HG03103 (cell line): ENCODE data around the gene MUCL3.
A peak's percentile ranks its signal among the peaks of the same experiment; 100 is the strongest.
"Not testable (repeated sequence)": the region's sequence is repeated elsewhere in the genome, so short reads cannot be mapped to it uniquely, and the experiment has no call there.

Experiments used
- ATAC-seq: cut with Tn5 transposase; IDR thresholded peaks from one replicate; pipeline ENCODE4 v1.9.1; 2021; ENCODE audit warnings: low read depth; ENCODE audit not compliant: unreplicated experiment

MUCL3 gene

DNA sequence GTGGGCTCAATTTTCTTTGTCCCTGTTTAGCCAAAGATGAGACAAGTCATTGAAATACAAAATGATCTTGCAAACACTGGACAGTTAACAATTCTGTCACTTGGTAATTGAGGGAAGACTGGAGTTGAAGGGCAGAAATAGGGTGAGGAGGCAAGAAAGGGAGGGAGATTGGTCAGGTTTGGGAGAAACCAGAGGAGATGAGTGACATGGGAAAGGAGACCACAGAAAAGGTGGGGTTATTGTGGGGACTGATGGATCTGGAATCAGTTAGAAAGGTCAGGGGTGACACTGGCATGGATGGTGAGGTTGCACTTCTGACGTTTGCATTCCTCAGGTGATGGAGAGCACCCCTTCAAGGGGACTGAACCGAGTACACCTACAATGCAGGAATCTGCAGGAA, 32.1 kb upstream of the MUCL3 start:
- ATAC-seq, result no peak

DNA sequence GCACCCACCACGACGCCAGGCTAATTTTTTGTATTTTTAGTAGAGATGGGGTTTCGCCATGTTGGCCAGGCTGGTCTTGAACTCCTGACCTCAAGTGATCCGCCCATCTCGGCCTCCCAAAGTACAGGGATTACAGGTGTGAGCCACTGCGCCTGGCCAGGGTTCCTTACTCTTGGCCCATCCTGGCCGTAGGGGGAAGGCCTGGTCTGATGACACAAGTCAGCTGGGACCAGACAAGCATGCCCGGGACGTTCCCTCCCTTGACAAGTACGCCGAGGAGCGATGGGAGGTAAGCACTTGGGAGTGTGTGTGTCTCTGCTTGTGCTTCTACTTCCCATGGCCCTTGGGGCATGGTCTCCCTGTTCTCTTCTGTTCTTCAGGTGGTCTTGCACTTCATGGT, 30.3 kb upstream of the MUCL3 start:
- ATAC-seq, result not testable (repeated sequence)

DNA sequence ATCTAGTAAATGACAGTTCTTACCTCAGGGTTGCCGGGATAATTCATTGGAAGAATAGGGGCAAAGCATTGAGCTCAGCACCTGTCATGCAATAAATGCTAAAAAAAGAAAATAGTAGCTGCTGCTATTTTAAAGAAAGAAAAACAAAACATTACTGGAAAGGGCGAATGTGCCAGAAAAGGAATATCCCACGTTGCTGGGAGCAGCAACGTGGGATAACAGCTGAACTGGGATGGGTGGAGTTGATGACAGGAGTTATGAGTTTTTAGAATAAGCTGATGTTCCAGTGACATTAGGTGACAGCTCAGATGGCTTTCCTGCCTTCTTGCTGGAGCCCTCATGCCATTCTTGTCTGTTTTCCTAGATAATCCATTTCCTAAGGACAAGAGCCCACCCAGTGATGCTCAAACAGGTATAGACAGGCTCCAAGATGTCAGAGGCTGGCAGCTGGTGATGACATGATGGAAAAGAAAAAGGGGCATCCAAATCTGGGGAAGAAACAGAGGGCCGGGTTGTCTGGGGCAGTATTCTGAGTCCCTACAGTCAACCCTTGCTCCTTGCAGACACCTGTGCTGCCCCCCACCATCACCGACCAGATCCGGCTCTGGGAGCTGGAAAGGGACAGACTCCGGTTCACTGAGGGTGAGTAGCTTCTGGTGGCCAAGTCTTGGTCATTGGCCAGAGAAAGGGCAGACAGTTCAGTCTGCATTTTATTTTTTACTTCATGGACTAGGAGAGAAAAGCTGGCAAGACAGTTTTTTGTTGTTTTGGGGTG, 27.8 kb upstream of the MUCL3 start:
- no peak for ATAC-seq

DNA sequence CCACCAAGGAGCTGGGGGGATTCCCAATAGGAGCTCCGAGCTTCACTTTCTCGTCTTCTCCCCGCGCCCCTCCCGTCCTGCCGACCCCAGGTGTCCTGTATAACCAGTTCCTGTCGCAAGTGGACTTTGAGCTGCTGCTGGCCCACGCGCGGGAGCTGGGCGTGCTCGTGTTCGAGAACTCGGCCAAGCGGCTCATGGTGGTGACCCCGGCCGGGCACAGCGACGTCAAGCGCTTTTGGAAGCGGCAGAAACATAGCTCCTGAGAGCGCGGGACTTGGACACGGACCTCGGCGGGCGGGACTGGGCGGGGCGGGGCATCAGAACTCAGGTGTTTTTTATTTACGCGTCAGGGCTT, 27.1 kb upstream of the MUCL3 start:
- ATAC-seq, result no peak

DNA sequence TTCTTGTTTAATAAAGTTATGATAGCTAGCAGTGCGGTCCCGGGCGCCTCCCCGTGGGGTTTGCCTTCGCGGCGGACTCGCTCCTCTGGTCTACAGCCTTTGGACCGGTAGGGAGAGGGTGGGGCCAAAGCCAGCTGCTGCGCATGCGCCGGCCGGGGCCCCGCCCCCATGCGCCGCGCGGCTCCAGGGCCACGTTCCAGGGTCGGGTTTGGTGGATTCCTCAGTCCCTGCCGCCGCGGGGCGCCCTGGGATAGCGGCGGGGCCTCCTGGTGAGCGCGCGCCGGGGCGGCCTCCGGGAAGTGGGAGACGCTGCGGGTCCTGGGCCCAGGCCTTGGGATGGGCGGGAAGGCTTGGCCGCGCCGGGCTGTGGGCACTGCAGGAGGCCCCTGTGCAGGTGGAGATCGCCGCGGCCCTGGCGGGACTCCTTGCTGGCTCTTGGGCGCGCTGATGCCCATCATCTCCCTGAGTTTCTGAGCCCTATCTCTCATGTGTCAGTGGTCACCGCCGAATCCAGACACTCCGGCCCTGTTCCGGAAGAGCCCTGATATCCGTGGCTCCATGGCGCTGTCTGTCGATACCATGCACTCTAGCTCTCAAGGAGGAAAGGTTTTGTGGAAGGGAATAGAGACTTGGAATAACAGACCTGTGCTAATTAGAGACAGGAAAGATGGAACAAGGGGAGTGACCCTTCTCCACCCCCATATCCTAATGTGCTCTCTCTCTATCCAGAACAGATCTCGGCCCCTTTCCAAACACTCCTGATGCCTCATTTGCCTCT, 26.5 kb upstream of the MUCL3 start, which contains the start of gene VARS2:
TSS of gene VARS2 (plus strand) at position 163 of the 778 bp plus-strand sequence. CDS start at position 762, 599 bp downstream.
- peak; percentile 82 for ATAC-seq

DNA sequence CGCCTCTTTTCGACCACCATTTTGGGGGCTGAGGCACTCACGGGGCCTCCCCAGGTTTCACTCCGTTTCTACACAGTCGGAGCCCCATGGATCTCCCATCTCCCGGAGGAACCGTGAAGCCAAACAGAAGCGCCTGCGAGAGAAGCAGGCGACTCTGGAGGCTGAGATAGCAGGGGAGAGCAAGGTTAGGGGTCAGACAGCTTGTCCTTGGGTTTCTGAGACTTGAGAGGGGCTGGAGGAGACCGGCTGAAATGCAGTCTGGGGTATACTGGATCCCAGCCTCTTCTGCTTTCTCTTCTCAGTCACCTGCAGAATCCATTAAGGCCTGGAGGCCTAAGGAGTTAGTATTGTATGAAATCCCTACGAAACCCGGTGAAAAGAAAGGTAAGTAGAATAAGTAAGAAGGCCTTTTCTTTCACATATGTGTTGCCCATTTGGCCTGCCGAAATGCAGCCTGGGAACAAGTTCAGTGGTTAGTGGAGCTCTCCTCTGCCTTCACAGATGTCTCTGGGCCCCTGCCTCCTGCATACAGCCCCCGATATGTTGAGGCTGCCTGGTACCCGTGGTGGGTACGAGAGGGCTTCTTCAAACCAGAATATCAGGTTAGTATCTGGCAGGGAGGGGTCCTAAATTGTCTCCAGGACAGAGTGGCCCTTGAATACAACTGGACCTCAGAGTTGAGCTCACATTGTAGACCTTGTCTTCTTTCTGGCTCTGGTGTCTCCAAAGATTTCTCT, 25.8 kb upstream of the MUCL3 start:
- no peak for ATAC-seq

DNA sequence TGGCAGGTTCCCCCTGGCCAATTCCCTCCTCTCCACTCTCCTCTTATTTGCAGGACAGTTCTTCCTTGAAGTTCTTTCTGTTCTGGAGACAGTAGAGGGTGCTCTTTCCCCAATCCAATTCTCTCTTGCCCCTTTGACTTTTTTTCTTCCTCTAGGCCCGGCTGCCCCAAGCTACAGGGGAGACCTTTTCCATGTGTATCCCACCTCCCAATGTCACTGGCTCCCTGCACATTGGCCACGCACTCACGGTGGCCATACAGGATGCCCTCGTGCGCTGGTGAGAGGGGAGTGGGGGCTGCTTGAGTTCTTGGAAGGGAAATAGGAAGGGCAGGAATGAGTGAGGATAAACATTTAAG, 25.2 kb upstream of the MUCL3 start:
- no peak for ATAC-seq

DNA sequence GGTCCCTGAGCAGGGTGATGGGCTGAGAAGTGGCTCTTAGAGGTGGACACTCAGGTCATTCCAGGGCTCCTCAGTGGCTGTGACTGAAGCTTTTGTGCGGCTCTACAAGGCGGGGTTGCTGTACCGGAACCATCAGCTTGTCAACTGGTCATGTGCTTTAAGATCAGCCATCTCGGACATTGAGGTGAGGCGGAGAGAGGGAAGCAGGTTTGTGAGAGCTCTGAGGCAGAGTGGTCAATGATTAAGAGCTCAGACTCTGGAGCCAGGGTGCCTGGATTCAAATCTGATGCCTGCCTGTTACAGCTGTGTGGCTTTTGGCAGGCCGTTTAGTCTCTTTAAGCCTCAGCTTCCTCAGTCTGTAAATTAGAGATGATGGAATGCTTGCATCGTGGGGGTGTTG, 23.7 kb upstream of the MUCL3 start:
- no peak for ATAC-seq

DNA sequence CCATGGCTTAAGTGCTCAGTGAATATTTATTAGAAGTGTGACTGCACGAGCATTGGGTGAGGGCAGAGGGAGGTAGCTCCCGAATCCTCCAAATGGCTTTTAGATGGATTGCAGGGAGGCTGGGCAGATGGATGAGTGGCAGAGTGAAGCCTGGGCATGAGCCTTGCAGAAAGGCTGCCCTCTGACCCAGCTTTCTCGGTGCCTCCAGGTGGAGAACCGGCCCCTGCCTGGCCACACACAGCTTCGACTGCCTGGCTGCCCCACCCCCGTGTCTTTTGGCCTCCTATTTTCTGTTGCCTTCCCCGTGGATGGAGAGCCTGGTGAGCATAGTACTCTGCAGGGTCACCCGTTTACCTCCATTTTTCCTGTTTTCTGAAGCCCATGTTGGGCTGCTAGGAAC, 23.3 kb upstream of the MUCL3 start:
- ATAC-seq, result no peak

DNA sequence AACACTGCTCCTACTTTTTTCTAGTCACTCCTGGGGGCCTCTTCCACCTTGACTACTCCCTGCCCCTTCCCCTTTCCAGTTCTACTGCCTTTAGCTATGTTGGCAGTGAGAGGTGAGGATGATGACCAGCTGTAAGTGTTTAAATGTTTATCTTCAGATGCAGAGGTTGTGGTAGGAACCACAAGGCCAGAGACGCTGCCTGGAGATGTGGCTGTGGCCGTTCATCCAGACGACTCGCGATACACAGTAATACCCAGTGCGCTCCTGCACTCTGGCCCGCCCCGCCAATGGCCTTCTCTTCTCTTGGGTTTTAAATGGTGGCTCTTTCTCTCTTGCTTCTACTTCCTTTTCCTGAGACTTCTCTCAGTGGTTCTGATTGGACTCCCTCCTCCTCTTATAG, 22.1 kb upstream of the MUCL3 start:
- ATAC-seq, result no peak

DNA sequence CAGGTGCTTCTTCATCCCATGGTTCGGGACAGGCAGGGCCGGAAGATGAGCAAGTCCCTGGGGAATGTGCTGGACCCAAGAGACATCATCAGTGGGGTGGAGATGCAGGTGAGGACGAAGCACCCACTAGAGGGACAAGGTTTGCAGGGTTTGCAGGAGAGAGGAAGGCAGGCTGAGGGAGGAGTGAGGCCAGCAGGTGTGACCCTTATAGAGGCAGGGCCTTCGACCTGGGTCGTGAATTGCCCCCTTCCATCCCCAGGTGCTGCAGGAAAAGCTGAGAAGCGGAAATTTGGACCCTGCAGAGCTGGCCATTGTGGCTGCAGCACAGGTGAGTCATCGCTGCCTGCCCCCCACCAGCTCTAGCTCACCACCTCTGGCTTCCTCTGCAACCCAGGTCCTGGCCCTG, 18.3 kb upstream of the MUCL3 start:
- ATAC-seq, result no peak

DNA sequence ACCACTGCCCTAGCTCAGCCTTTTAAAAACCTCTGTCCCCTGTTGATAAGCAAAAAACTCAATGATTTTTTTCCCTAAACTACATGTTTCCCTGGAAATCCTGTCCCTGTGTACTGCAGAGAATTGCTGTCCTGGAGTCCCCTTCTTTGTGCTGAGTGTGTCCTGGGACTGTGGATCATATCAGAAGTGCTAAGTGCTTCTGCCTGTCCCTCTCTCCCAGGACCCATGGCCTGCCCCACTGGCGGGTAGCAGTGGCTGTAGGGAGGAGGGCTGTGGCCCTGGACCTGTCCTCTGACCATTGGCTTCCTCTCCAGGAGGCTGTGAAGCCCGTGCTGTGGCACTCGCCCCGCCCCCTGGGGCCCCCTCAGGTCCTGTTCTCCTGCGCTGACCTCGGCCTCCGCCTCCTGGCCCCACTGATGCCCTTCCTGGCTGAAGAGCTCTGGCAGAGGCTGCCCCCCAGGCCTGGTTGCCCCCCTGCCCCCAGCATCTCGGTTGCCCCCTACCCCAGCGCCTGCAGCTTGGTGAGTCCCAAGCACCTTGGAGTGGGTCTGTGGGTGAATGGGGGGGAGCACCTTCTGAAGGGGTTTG, 16.6 kb upstream of the MUCL3 start:
- not testable (repeated sequence) for ATAC-seq

DNA sequence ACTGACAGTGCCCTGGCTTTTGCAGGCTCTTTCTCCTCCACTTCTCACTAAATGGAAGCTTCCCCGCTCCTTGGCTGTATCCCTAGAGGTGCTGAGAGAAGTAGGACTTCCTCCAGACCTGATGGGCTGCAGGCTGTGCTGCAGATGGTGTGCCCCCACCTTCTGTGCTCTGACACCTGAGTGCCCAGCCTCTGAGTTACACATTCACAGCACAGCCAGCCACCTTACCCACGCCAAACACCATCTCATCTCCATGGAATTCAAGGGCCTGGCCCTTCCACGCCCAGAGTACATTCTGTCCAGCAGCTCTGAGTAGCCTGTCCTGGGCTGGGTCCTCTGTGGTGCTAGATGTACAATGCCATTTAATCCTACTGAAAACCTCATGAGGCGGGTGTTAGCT, 14.1 kb upstream of the MUCL3 start:
- no peak for ATAC-seq

DNA sequence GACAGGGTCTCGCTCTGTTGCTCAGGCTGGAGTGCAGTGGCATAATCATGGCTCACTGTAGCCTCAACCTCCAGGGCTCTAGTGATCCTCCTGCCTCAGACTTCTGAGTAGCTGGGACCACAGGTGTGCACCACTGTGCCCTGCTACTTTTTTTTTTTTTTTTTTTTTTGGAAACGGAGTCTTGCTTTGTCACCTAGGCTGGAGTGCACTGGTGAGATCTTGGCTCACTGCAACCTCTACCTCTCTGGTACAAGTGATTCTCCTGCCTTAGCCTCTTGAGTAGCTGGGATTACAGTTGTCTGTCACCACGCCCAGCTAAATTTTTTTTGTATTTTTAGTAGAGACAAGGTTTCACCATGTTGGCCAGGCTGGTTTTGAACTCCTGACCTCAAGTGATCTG, 13.7 kb upstream of the MUCL3 start:
- ATAC-seq, result not testable (repeated sequence)

DNA sequence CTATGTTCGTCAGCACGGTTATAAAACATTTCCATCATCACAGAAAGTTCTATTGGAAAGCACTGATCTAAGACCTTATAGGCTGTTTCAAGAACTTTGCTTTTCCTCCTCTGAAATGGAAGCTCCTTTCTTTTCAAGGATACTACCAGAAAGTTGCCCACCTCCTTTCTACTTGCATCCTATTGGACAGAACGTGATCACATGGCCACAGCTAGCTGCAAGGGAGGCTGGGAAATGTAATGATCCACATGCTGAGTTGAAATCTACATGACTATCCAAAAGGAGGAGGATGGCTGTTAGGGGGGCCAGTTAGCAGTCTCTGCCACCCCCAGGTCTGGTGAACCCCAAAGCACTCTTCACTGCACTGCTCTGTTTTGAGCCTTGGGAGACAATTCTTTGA, 12.1 kb upstream of the MUCL3 start:
- no peak for ATAC-seq

DNA sequence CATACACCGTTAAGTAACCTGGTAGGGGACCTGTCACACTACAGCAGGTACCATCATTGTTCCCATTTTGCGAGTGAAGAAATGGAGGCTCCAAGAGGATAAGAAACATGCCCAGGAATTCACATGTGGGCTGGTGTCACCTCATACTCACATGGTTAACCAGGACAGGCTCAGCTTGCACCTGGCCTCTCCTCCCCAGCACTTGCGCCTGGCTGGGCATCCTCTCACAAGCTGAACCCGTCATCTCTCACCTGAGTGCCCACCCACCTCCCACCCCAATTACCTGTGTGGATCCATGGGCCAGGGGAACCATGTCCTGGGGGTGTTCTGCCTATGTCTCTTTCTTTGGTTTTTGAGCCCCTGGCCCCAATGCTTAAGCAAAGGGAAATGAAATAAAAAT, 10.3 kb upstream of the MUCL3 start:
- no peak for ATAC-seq

DNA sequence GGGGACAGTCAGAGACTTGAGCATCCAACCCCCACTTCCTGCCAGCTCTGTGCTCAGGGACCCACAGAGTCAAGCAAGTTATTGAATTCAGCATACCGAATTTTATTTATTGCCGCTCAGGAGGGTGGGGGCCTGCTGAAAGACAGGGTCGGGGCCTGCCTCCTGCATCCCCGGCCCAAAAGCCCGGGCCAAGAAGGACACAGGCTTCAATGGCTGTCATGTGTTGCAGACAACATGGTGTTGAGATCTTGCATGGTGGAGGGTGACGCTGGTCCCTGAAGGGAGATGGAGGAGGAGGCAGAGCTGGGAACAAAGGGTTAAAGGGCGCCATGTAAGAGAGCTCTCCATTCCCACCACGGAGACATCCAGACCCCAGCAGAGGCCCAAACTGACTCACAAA, 9.5 kb upstream of the MUCL3 start:
- no peak for ATAC-seq

DNA sequence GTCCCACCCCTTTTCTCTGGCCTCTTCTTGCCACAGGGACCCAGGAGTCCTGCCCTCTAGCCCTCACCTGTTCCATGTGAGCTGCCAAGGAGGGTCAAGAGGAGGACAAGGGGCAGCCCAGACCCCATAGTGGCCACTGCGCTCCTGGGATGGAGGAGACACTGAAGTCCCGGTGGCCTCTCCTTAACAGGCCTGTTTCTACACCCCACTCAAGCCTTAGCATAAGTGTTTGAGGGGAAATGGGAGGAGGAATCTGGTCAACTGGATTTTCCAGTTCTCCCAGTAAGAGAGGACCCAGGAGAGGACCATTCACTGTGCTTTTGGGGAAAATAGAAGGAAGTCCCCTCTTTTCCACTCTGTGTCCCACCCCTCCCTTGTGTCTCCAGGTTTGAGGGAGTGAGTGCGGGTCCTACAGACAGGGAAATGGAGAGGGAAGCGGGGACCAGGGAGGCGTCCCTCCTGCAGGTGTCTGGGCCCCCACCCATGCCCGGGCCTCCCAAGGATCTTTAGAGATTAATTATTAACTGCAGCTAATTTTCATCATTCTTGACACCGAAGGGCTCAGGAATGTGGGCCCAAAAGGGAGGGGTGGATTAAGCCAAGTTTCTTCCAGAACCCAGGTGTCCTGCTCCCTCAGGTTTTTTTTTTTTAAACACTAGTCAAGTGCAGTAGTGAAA, 8.7 kb upstream of the MUCL3 start, which contains the start of gene SFTA2:
TSS of gene SFTA2 (minus strand) at position 202 of the 677 bp plus-strand sequence. CDS start at position 128, 74 bp downstream.
- ATAC-seq, result no peak

DNA sequence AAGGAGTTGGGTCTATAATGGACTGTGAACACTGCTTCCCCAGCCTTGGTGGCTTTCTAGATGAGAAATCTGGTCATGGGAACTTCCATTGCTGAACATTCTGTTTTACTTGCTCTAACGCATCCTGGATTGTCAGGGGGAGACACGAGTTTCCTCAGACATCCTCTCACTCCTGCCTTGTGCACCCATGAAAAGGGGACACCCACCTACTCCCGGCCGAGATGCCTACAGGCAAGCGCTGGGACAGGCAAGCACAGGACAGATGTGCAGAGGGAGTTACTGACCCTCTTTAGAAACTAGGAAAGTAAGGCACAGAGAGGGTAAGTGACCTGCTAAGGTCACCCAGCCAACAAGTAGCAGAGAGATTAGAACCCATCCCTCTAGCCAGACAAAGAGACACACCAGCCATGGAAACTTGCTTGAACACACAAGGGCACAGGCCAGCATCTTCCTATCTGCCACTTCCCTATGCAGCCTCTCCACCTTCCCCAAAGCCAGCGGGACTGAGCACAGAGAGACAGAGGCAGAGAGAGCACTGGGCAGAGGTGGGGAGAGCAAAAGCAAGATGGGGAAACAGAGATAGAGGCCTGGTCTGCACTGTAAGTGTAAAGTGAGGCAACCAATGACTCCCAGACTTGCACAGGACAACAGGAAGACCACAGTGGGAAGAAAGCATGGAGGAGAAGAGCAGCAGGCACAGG, 8.0 kb upstream of the MUCL3 start:
- ATAC-seq, result no peak

DNA sequence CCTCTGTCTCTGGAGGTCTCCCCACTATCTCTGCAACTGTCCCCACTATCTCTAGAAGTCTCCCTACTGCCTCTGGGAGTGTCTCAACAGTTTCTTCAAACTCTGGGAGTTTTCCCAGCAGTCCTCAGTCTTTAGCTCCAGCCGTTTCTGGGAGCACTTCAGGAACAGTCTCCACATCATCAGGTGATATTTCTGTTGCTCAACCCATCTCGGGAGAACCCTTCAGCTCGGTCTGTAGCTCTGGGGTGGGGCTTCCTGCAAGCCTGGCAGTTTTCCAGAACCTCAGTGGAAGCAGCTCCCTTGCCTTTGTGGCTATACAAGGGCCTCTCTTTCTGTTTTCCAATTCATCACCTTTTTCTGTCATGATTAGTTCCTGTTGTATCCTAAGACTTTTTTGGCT, 5.8 kb upstream of the MUCL3 start:
- ATAC-seq, result no peak
